Activated CD4-positive, alpha-beta T cell treated with anti-CD3 and anti-CD28 coated beads, Interleukin-2, Interleukin-6, amounts not matched to agents 100 ng/mL and 50 ng/mL, durations not matched to agents 16 hours and 8 hours (primary cell): ENCODE data around the gene ATP5PD.
"Not testable (repeated sequence)": the region's sequence is repeated elsewhere in the genome, so short reads cannot be mapped to it uniquely, and the experiment has no call there.

Experiments used
- DNase-seq: peaks from one replicate; pipeline ENCODE4 v3.0.0-alpha.2; 2020

ATP5PD gene

DNA sequence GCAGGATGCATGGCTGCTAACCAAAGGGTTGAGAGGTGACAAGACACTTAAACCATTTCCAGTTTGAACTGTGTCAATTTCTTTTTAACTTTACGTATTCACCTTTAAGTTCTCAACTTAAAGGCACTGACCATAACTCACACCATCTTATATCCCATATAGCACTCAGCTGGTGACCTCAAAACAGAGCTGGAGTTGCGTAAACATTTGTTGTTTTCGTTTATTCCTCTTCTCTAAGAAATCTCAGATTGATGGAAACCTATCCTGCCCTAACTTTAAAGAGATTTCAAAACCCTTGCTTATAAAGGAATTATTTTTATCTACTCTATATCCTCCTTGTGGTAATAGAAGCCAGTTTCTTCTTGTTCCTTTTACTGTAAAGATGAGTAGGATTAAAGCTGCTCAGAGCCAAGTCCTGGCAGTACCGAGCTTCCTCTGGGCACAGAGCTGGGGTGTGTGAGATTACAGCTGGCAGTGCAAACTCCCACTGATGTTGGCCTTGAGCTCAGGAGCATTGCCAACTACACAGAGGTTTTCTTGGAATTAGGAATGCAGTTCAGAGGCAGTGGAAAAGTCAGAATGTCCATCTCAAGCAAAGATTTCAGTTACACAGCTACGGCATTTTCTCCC lies 1.6 kb upstream of the ATP5PD start:
- DNase-seq, result no peak

DNA sequence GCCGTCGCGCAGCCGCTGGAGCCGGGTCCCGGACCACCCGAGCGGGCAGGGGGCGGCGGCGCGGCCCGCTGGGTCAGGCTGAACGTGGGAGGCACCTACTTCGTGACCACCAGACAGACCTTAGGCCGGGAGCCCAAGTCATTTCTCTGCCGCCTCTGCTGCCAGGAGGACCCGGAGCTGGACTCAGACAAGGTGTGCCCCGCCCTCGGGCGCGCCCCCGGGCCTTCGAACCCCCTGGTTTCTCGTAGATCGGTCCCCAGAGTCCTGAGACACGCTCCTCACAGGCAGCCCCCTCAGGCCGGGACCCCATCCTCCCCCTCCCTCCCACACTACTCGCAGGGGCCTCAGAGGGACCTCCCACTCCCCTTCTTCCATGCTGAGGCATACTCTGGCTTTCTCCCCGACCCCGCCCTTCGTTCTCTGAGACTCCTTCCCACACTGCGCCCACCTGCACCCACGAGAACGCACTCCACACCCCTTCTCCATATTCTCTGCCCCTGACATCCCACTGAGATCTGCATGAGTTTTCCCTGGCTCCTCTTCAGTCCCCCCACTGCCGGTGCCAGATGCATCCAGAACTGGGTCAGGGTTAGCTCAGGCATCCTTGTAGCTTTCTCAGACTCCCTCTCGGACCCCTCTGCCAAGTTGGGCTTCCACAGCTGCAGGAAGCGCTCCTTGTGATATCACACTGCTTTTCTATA lies 779 bp upstream of the ATP5PD start:
- DNase-seq, result peak; percentile 26

DNA sequence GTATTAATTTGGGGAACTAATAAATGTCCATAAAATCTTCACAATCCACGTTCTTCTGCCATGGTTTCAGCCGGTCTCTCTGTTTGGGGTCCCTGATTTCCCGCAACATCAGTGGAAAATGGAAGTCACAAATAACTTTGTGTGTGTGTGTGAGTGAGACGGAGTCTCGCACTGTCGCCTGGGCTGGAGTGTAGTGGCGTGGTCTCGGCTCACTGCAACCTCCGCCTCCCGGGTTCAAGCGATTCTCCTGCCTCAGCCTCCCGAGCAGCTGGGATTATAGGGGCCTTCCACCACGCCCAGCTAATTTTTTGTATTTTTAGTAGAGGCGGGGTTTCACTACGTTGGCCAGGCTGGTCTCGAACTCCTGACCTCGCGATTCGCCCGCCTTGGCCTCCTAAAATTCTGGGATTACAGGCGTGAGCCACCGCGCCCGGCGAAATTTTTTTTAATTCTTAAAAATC lies 793 bp downstream of the ATP5PD start:
- not testable (repeated sequence) for DNase-seq

DNA sequence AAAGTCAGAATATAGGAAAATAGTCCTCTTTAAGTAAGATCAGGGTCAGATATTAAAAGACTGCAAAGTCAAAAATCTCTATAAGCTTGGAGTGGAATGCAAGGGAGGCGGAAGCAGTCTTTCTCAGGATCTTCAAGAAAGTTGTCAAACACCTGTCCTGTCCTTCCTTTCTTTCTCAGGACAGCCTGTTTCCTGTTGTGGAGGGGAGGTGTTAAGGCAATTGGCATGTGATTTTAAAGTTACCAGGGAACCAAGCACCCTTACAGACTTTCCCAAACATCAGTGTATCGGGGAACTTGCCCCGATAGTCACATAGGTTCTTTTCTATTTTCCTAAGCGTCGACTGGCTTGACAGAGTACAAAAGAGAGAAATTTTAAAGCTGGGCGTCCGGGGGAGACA lies 2.1 kb downstream of the ATP5PD start:
- no peak for DNase-seq

DNA sequence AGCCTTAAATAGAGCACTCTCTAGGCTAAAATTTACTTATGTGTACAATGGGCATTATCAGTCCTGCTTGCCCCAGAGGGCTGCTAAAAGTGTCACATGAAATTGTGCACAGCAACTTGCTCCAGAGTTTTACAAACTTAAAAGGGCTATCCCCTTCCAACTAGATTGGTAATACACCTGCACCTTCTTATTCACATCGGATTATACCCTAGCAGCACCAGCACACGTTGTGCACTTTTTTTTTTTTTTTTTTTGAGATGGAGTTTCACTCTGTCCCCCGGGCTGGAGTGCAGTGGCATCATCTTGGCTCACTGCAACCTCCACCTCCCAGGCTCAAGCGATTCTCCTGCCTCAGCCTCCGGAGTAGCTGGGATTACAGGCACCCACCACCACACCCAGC lies 3.0 kb downstream of the ATP5PD start:
- DNase-seq, result not testable (repeated sequence)

DNA sequence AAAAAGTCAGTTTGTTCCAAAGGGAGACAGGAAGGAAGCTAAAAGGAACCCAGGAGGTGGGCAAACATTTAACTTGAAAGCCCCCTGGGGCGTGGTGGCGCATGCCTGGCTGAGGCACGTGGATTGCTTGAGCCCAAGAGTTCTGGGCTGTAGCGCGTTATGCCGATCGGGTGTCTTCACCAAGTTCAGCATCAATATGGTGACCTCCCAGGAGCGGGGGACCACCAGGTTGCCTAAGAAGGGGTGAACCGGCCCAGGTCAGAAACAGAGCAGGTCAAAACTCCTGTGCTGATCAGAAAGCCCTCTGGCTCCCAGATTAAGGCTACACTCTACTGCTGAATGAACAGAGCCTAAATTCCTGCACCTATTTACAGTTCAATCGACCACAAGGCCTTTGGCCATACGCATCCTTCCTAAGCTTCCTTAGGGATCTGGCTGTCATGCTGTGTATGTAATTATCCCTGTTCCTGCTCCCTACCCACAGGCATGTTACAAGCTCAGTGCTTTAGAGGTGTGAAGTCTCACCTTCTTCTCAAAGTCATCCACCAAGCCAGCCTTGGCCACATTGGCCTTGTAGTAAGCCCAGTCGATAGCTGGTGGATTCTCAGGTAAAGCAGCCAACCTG lies 5.0 kb downstream of the ATP5PD start:
- no peak for DNase-seq

DNA sequence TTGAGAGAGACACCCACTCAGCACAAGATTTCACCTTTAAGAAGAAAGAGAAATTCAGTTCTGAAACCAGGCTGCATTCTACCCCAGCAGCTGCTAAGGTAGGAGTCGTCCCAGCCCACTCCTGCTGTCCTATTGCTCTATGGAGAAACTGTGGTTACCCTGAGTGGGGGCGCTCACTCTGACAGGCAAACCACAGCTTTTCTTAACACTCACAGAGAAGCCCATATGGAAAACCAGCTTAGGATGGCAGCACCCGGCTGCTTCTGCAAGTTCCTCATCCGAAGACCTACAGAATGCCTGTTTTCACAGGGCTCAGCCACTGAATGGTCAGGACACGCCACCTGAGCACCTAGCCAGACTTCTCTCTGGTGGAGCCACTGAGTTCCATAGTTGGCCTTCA lies 7.5 kb downstream of the ATP5PD start:
- no peak for DNase-seq

DNA sequence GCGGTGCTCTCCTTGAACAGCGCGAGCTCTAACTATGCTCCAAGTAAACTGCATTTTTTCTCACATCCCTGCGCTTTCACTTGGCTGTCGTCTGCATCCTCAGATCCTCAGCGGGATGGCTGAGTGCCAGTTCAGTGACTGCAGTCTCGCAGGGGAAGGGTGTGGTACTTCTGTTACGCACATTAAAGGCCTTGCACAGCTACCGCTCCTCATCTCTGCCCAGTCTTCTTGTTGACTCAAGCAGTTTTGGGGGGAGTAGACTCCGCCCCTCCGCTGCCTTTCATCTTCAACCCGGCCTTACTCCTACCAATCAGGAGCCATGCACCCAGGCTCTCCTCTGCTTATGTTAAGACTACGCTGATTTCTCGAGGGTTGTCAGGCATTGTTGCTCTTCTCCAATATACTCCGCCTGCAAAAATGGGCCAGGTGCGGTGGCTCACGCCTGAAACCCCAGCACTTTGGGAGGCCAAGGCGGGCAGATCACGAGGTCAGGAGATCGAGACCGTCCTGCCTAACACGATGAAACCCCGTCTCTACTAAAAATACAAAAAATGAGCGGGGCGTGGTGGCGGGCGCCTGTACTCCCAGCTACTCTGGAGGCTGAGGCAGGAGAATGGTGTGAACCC lies 10.0 kb downstream of the ATP5PD start:
- DNase-seq, result peak; percentile 73

DNA sequence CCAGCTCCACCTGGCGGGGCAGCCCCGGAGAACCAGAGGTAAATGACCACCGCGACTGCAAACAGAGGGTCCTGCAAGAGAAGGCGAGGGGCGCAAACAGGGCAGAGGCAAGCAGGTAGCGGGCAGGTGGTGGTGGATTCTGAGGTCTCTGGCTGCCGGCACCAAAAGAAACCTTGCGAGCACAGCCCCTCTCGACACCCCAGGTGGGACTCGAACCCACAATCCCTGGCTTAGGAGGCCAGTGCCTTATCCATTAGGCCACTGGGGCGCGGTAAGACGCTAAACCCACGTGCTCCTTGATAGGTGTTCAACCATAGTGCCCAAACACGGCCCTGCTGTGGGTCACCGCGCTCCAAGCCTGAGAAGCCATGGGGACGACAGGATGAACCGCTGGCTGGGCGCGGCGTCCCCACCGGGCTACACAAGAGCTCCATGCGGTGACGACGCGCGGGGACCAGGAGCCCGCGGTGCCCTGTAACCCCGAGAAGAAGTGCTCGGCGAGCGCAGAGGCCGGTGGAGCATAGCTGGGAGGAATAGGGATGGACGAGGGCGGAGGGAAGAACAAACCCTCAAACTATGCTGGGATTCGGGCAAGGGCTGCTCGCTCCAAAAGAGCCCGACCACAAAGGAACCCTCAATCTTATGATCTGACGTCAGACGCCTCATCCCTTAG lies 12.4 kb downstream of the ATP5PD start:
- peak; percentile 98 for DNase-seq

DNA sequence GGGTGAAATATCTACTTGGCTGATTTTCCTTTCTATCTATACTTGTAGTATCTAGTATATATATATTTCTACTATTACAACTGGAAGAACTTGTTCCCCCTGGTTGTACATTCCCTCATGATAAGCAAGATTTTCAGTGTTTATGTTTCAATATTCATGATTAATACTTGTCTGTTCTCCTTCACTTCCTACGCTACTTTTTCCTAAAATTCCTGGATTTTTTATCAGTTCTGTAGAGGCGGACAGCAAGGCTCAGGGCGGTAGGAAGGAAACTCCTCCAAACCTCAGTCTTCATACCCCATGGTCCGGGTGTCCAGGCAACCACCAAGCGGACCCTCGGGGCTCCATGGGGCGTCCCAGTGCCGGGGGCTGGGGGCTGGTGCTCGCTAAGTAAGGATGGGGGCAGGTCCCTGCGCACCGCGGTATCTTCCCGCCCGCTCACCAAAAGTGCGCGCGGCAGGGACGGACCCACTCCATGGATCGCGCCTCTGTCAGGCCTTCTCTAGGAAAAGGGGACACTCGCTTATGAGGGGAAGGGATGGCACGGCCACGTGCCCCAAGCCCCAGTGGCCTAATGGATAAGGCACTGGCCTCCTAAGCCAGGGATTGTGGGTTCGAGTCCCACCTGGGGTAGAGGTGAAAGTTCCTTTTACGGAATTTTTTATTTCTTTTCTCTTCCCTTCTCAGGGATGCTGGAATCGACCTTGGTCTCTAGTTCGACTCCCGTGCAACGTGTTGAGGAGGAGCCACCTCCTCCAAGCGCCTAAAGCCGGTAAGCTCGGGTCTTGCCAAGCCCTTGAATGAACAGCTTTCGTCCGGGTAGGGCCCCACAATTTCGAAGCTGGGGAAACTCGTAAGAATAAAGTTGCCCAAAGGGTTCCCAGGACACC lies 13.2 kb downstream of the ATP5PD start:
- DNase-seq, result peak; percentile 98

DNA sequence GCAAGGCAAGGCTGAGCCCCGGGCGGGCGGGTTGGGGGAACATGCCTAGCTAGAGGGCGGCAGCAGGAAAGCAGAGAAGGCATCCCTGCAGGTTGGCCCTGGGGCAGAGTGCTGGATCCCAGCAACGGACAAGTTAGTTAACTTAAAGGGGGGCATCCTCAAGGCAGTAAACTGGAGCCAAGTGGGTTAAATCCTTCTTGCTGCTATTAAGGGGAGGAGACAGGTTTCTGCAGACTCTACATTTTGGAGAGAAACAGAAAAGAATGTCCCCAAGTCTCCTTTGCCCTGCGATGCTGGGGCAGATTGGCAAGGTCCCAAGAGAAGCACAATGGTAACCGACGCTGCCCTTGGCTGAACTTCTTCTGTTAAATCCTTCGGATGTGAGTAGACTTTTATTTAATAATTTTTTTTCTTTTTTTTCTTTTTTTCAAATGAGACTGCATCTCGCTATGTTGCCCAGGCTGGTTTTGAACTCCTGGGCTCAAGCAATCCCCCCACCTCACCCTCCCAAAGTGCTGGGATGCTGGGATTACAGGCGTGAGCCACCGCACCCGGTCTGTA lies 14.0 kb downstream of the ATP5PD start:
- DNase-seq, result no peak

DNA sequence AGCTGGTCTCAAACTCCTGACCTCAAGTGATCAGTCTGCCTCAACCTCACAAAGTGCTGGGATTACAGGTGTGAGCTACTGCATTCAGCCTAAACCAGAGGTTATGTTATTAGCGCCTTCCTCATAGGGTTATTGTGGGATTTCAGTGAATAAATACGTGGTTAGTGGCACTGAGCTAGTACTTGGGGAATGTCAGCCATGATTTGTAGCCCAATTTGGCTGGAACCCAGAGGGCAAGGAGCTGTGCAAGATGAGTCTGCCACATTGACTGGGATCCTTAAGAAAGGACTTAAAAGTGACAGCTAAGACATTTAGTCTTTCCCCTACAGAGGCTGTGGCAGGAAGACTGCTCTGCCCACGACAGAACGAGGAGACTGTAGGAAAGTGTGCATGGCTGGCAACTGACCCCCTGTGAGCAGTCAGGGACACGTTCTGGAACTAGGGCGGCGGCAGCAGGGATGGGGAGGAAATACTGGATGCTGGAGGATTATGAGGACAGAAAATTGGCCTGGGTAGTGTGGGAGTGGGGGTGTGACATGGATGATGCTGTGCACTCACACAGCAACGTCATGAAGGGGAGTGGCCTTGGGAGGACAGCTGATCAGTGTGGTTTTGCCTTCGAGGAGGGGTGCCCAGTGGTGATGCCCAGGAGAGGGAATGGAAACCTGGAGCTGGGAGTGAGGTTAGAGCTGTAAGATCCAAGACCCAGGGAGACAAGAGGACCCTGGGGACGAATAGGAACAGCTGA lies 14.6 kb downstream of the ATP5PD start:
- DNase-seq, result peak; percentile 61

DNA sequence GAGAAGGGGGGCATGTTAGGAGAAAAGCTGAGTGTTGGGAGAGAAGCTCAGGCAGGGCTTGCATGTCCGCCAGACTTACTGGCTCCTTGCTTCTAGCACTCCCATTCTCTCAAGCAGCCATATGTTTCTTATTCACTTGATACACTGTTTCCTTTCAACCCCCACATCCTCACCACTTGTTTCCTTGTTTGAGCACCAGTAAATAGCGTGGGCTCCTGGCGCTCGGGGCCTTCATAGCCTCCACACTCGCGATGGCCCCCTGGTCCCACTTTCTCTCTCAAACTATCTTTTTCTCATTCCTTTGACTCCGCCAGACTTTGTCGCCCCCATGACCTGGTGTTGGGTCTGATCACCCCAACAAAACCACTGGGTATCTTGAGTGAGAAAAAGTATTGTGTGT lies 16.6 kb downstream of the ATP5PD start:
- DNase-seq, result no peak

DNA sequence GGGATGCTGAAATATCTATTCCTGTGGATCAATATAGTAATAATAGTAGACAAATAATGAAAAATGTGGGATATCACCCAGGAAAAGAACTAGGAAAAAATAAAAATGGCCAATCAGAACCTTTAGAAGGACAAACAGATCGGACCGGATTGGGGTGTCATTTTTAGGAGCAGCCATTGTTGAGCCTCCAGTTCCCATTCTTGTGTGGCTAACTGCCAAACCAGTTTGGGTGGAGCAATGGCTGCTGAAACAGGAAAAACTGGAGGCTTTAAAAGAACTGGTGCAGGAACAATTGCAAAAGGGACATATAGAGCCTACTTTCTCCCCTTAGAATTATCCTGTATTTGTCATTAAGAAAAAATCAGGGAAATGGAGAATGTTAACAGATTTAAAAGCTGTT lies 20.1 kb downstream of the ATP5PD start:
- not testable (repeated sequence) for DNase-seq

DNA sequence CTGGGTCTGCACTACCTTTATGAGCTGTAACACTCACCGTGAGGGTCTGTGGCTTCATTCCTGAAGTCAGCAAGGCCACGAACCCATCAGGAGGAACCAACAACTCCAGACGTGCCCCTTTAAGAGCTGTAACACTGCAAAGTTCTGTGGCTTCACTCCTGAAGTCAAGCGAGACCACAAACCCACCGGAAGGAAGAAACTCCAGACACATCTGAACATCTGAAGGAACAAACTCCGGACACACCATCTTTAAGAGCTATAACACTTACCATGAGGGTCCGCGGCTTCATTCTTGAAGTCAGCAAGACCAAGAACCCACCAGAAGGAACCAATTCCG lies 21.4 kb downstream of the ATP5PD start:
- not testable (repeated sequence) for DNase-seq

DNA sequence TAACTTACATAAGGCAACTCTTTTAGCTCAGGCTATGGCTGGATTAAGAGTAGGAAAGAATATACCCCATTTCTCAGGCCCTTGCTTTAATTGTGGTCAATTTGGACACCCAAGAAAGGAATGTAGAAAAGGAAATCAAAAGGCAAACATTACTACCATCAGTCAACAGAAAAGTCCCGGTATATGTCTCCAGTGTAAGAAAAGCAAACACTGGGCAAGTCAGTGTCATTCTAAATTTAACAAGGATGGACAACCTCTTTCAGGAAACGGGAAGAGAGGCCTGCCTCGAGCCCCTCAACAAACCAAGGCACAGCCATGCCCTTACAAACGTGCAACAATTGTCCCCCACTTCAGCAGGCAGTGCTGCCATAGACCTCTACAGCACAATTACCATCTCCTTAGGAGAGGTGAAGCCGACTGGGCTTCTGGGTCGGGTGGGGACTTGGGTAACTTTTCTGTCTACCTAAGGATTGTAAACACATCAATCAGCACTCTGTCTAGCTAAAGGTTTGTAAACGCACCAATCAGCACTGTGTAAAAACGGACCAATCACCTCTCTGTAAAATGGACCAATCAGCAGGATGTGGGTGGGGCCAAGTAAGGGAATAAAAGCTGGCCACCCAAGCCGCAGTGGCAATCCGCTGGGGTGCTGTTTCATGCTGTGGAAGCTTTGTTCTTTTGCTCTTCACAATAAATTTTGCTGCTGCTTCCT lies 21.9 kb downstream of the ATP5PD start:
- peak; percentile 39 for DNase-seq

DNA sequence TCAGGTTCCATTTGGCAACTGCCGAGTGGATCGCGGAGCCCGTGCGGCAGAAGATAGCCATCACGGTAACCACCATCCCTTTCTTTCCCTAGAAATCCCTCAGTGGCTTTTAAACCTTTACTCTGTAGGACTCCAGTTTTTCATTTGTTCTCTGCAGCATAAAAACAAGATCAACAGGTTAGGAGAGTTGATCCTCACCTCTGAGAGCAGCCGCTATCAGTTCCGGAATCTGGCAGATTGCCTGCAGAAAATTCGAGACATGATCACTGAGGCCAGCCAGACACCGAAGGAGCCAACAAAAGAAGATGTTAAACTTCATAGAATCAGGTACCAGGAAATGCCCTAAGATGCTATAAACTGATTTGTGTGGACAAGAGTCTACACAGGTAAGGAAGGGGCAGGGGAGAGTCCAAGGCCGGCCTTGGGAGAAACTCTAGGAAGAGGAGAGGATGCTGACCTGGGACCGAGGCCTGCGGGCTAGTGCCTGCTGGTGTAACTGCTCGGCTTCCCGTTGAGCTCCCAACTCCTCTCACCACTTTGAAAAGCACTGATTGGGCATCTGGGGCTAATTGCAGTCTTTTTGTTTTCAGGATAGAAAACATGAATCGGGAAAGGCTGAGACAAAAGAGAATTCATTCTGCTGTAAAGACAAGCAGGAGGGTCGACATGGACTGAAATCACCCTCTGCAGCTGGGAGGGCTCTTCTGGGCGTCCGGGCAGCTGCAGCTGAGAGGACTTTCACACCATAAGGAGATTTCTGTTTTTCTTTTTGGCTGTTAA lies 26.2 kb downstream of the ATP5PD start:
- no peak for DNase-seq

DNA sequence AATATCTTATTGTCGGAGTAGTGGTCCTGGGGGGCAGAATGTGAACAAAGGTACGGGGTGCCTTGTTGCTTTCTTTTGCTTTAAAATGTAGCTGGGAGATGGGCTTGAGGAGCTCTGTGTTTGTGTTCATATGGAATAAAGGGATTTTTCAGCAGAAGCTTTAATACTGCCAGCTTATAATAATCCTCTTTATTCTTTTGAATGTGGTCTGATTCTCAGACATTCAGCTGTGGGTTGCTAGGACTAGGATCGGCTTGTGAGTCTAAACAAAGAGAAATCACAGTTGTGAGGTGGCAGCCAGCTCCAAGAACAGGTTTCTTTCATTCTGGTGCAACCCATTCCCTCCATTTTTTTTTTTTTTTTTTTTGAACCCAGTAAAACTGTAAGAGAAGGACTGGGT lies 27.1 kb downstream of the ATP5PD start:
- DNase-seq, result no peak

DNA sequence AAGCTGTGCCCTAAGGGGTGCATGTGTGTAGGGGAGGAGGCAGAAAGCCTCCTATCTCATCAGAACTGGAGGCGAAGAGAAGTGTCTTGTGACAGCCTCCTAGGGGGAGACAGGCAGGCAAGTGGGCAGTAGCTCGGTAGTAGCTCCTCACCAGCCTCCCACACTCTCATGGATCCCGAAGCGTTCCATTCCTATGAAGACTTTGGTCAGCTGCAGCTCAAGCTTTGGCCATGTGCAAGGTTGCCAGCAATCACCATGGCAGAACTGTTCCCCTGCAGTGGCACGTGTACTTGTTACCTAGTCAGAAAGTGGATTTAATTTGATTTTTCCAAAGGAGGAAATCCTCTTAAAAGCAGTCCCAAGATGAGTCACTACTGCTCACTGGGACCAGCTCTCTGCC lies 27.6 kb downstream of the ATP5PD start:
- no peak for DNase-seq

DNA sequence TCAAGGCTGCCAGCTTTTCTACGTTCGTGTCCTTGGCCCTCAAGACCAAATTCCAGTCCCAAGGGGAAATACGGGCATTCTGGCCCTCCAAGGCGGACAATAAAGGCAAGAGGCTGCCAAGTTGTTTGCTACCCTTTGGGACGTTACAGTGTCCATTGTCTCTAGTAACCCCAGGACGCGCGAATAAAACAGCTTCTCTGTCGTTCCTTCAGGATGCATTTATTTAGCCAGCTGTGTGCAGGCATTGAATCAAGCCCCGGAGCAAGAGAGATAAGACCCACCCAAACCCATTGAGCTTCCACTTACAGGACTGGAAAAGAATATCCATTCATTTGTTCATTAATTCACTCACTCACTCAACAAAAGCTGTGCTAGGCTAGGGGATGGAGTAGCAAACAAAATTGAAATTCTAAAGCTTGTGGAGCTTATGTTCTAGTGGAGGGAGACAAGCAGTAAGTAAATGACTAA lies 33.6 kb downstream of the ATP5PD start:
- no peak for DNase-seq
